Stimulated activated CD4-positive, alpha-beta T cell treated with anti-CD3 and anti-CD28 coated beads, Interleukin-1b, Interleukin-23, amount 100 ng/mL, for 4 hours (primary cell): Measurements from ENCODE around the gene PRKN.

Experiments
- DNase-seq, 2 donors: peaks; one replicate each; pipeline ENCODE4 v3.0.0-alpha.2; 2020; ENCODE audit warnings: low read depth in 2 of 2

PRKN gene

DNA sequence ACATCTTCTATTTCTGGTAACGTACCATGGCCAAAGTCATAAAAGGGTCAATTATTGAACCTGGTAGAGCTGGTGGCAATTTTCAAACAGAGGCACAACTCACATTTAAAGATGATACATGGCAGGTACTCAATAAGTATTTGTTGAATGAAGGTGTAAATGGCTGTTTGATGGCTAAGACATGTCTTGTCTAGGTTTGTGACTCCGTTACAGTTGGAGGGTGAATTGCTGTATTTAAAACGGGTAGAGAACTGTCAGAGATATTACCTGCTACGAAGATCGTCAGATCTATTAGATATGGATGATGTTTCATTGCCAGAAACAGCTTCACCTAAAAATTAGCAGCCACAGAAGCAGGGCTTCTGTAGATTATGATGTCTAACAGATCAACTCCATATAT, 601.9 kb downstream of the PRKN start:
- DNase-seq: no peak

DNA sequence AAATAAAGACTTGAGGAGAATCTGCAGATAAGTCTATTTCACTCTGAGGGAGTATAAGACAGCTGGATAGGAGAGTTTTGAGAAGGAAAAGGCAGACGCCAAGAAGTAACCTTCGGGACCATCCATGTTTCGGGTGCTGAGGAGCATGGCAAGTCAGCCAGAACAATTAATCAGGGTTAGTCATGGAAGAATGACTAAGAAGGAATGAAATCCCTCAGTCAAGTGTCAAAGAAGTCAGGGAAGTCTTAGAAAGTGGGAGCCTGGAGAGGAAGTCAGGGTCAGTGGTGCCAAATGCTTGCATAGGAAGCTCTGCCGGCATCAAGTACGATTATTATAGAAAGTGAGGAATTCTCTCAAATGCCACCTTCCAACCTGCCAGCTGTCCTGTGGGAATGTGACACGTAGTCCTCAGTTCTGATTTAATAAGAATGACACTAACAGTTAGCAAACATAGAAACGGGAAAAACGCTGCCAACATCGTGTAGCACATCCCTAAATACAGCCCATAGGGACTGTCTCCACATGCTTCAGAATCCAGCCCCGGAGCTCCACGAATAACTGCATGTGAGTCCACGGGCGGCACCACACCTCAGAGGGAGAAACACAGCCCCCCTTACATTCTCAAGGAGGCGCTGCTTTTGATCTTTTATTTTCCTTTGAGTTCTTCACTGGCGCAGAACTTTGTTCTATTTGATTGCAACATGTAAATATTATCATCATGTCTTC, 602.7 kb downstream of the PRKN start:
- no peak for DNase-seq

DNA sequence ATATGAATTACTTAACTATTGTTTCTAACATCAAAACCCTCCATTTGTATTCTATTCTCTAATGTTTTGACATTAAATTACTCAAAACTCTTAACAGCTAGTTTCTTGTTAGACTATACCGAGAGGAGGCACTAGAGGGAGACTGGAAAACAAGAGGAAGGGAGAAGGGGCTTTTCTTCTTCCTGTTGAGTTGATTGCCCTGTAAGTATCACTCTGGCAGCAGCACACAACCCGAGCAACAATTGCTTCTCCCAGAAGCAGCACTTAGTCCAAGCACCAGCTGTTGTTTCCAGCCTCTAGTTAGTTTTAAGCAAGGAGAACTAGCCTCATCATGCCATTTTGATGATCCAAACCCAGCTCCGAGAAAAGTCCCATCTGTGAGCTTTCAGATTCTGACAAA, 603.8 kb downstream of the PRKN start:
- no peak for DNase-seq

DNA sequence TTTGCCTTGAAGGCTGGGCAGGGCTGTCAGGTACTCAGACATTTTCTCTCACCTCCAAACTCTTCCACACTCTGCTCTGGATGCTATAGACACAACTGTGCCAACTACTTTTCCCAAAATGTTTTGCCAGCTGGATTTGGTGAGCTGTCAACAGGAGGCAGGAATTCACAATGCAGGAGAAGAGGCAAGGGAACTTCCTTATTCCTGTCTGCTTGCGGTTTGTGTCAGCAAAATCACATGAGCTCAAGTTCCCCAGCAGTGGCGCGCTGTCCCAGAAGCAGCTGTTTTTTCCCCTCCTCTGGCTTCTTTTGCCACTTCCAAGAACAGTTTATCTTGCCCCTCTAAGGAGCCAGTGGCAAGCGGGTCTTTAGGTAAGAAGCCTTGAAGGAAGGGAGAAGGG, 608.2 kb downstream of the PRKN start:
- no peak for DNase-seq

DNA sequence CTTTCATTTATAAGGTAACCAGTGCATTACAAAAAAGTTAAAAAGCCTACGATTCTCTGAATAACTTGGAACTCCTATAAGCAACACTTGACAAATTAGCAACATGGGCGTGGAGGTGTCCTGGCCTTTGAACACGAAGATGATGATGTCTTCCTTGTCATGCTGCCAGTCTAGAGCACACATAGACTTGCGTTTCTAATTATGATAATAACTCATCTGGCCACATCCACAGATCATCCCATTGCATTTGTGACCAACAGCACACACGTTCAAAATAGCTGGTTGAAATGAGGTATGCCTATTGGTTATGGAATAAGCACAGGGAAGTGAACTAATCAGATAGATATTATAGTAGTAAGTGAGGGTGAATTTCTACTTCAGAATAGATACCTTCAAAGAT, 608.9 kb downstream of the PRKN start:
- DNase-seq: no peak

DNA sequence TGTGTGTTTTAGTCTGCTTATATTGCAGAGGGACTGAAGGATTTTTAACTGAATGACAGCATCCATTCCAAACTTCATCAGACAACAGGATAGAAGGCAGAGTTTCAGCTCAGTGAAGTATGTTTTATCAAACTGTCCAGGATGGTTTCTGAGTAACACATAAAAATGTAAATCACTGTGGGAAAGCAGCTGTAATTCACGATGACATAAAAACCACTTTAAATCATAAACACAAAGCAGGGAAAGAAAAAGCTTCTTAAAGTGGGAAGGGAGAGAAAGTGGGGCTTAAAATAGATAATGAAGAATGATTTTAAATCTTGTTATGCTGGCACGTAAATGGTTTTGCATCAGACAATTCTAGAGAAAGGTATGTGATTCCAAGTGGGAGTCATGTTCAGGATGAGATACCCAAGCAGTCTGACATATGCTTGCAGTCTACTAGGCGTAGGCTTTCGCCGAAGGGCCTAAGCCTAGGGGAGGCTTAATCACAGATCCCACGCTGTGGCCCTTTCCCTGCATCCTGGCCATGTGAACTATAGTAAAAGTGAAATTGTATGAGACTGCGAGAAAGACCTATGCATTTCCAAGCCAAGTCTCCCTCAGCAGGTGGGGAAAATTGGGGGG, 610.6 kb downstream of the PRKN start:
- DNase-seq: no peak

DNA sequence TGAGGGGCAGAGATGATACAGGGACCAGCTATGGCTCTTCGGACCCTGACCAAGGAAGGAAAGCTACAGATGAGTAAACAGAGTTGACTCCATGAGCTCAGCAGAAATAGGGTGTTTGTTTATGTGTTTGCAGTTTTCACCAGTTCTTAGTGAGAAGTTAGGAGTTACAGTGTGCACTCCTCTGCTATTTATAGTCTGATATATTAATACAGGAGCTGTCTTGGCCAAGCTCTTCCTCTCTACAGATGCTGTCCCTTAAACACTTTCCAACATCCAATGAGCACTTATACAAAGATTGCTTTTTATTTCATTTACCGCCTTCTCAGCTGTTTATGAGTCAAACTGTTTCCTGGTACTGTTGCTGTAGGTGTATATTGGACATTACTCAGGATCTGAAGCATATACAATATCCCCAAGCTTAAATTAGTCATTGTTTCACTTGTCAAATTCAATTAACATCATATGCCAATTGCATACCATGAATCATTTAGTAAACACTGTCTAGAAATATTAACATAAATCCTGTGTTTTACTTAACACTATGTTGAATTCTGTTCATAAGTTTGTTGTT, 618.0 kb downstream of the PRKN start:
- DNase-seq: no peak

DNA sequence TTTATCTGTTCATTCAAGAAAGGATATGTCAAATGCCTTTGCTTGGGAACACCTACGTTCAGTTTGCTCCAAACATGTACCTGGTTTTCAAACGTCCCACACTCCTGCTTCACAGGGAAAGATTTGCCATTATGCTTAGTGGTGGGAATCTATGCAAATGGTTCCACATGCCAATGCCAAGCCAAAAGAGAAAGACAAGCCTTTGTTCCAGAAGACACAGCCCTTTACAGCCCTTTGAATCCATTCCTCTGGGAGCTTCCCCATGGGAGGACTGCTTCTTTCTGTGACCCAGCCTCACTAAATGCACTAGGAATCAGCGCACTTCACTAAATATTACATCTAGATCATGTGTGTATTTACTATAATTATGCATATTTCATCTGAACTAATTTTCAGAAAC, 619.5 kb downstream of the PRKN start:
- DNase-seq: no peak

DNA sequence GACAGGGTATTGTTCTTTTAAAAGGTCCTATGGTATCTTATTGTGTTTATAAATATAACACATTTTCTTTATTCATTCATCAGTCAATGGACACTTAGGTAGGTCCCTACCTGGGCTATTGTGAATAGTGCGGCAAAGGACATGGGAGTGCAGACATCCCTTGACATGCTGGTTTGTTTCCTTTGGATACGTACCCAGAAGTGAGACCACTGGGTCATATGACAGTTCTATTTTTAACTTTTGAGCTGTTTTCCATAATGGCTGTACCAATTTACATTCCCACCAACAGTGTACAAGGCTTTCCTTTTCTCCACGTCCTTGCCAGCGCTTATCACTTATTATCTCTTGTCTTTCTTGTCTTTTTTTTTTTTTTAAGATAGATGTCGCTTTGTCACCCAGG, 627.5 kb downstream of the PRKN start:
- no peak for DNase-seq

DNA sequence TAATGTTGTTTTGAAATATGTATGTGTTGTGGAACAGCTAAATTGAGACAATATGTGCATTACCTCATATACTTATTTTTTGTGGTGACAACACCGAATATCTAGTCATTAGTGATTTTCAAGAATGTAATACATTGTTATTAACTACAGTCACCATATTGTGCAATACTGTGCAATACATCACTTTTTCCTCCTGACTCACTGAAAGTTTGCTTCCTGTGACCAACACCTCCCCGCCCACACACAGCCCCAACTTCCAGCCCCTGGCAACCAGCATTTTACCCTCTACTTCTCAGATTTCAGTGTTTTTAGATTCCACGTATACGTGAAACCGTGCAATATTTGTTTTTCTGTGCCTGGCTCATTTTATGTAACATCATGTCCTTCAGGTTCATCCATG, 627.9 kb downstream of the PRKN start:
- peak in 1 of 2 donors; percentile 3 for DNase-seq

DNA sequence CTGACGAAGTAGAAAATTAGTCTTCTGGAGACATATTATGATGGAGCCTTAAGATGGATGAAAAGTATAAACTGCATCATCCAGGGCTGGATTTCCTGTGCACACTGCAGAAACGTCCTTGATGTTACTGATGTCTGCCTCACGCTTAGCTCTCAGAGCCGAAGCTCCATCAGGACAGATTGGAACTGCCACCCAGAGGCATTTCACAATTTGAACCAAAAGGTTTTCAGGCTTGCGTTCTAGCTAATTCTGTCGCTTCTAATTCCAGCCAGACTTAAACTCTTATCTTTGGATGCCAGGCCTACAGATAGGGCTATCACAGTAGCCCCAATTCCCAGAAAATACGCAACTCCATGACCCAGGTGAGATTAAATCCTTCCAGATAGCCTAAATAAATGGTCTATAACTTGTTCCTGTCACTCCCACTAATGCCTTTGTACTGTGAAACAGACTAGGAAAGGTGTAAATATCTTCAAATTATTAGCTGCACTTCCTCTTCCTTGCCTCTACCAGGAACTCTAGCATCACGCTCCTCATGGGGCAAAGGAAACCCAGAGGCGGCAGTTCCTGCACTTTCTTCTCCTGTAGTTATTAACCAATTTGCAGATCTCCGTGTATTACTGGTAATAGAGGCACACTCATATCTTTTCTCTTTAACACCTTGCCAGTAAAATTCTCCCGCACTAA, 634.6 kb downstream of the PRKN start:
- no peak for DNase-seq

DNA sequence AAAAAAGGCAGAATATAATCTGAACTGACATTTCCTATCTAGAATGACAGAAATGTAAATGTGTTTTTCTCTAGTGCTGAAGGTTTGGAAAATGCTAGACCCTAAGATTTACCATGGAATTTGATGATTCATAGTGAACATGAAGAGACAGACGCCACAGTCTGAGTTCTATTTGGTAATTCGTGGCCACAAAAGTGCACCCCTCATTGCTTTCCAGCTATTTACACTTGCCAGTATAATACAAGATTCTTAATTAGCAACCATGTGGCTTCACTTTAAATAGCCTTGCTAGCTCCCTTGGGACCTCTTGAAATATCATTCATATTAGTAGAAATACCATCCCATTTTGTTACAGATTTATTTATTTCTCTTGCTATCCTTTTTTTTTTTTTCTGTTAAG, 636.8 kb downstream of the PRKN start:
- DNase-seq: no peak

DNA sequence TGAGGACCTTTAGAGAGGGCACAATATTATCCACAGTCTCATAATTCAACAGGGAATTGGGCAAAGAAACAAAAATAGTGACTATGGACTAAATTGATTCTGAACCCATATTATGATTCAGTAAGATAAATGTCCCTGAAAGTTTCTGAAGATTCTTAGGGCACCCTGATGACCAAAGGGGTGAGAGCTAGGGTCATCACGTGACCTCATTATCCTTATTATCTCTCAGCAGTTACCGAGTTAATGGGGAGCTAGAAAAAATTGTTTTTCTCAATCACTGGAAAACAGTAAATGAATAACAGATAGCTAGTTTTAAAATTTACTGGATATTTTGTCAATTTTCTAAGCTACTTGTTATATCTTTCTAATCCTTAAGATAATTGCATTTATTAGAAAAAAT, 639.5 kb downstream of the PRKN start:
- no peak for DNase-seq

DNA sequence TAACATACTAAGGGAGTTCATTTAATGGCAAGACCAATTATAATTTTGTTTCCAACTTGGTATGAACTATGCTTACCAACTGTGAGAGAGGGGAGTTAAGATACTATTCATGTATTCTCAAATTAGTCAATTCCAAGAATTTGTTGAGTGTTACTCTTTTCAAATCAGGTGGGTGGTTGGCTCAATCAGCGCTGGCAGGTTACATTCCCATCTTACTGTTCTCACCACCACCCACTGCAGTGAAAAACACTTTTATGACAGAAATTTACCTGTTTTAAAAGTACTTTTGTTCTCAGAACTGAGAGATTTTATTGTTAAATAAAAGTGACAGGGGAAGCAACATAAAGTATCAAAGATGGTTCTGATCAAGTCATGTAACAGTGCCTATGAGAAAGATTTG, 642.0 kb downstream of the PRKN start:
- DNase-seq: no peak

DNA sequence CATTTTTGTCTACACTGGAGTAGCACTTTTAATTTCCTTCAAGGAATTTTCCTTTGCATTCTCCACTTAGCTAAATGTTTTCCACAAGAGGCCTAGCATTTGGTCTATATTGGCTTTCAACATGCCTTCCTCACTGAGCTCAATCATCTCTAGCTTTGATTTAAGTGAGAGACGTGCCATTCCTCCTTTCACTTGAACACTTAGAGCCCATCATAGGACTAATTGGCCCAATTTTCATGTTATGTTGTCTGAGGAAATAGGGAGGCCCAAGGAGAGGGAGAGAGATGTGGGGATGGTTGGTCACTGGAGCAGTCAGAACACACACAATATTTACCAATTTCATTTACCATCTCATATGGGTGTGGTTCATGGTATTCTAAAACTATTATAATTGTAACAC, 645.0 kb downstream of the PRKN start:
- DNase-seq: no peak

DNA sequence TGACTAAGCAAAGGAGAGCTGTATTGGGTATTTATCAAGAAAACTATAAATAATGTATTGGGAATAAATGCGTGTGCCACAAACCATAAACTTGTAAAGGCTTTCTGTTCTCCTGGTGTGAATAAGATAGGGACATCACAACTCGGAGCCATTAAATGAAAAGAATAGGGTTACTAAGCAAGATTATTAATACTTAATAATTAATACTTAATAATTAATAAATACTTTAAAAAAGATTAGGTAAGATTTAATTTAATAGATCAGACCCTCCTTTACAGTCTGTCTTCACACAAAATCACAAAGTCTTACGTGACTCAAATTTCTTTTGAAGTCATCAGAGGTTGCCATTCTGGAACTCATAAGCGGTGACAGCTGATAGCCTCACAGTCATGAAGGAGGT, 648.9 kb downstream of the PRKN start:
- DNase-seq: no peak

DNA sequence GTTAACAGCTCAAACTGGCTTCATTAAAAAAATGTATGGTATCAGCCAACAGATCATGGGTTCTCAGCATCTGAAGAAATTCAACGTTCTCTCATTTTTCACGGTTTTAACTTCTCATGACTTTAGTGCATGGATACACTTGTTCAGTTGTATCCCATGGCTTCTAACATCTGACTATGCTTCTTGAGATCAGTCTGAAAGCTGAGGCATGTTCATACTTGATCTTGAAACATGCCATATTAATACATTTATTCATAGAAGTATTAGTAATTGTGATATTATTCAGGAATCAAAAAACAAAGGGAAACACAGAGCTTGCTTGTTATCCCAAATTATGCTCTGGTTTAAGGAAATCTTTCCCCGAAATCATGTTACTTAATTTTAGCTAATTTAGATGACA, 649.4 kb downstream of the PRKN start:
- DNase-seq: no peak

DNA sequence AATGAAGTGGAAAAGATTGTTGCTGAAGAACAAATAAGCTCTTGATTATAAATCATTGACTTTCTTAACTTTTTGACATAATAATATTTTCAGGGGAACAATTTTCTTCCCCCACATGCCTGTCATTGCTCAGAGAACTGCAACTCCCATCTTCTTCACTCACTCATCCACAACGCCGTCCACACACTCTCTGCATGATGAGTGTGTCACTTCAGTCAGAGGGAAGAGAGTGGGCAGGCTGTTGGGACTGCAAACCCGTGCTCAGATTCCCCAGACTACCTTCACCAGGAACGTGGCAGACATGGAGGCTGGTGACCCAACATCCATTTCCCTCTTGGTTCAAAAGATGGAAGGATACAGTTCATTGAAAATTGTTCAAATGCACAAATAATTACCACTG, 650.8 kb downstream of the PRKN start:
- no peak for DNase-seq

DNA sequence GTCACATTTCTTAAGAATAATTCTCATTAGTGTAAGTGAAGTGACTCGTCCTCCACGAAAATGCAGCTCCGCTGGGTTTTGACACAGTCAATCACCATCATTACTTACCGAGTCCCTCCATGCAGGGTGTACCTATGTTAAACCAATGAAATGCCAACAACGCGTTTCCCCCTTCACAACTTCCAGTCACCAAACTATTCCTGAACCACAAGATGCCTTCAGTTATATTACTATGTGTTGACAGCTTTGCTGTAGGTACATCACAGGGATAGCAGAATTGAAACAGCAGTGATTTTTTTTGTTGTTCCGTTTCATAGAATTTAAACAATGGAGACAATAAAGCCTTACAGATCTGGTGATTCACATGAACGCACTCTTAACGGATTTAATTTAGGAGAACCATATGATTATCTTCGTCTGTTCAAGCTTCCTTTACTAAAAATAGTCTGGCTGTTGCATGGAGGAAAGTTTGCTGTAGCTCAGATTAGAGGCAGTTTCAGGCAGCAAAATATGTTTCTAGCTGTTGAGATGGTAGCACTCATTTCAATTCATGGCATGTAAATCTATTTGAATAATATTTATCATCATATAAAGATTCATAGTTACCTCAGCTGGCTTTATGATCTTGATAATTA, 652.8 kb downstream of the PRKN start:
- no peak for DNase-seq

DNA sequence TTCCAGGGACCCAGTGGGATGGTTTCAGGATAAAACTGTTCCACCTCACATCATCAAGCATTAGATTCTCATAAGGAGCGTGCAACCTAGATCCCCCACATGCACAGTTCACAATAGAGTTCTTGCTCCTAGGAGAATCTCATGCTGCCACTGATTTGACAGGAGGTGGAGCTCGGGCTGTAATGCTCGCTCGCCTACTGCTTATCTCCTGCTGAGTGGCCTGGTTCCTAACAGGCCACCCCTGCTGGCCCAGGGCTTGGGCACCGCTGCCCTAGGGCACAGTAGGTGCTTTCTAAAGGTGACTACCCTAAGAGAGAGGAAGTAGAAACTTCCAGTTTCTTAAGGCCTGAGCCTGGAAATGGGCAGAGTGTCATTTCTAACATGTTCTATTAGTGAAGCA, 656.9 kb downstream of the PRKN start:
- no peak for DNase-seq

DNA sequence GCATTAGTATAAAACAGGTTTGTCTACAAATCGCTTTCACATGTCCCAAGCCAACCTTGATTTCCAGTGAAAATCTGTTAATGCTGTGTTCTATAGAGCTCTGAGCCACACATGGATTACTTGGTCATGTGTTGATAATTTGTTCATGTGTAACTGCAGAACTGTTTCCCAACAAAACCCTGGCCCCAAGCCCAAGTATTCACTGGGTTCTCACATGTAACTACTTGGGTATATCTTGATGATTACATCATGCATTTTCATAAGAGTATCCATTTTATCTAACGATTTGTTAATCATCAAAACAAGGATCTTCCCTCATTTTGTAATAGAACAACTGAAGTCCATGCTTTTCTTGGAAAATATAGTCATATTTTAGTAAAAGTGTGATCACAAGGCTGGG, 657.6 kb downstream of the PRKN start:
- DNase-seq: no peak

DNA sequence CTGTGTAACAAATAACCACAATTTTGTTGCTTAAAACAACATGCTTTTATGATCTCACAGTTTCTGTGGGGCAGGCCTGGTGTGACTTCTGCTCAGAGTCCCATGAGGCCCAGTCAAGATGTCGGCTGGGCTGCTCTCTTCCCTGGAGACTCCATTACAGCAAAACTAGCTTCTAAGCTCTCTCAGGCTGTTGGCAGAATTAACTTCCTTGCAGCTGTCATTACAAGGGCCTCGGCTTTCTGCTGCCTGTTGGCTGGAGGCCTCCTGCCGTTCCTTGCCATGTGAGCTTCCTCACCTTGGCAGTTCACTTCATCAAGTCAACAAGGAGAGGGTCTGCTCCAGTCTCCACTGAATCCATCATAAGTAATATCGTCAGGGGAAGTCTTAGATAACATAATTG, 659.2 kb downstream of the PRKN start:
- no peak for DNase-seq

DNA sequence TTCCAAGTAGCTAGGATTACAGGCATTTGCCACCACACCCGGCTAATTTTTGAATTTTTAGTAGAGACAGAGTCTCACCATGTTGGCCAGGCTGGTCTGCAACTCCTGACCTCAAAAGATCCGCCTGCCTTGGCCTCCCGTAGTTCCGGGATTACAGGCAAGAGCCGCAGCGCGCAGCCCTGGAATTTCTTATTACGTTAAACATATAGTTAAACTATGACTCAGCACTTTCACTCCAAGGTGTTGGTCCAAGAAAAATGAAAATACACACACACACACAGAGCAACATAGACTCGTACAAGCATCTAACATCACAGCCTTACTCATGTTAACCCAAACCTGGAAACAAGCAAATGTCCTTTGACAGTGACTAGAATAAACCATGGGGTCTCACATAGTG, 663.9 kb downstream of the PRKN start:
- no peak for DNase-seq
